ENCODE data around the gene ENTPD7. TPM values are rescaled to one million over a fixed set of nuclear protein-coding genes. Genes with fewer than 3 reads are reported as not detected.

The ENTPD7 gene
- total and polyA plus RNA-seq, 2 of the 8 experiments (the other 6 are each of a cell fraction or from before 2014, with no cell fraction given) = 5.0 to 15.6 TPM

DNA sequence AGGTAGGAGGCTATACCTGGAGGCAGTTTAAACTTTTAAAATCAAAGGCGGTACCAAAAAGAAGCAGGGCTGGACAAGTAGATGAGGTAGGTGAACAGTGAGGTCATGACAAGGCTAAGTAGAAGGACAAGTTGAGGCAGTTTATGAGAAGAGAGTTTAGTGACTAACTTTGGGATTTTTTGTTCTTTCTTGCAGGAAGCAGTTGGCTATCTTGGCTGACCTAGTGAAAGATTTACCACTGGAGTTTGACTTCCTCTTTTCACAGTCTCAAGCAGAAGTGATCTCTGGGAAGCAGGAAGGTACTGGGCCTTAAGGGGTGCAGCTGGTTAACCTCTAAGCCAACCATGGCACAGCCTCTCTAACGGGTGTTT is 26.3 kb downstream of the ENTPD7 start (continued):
- TF ChIP-seq HDAC2 (IDR thresholded peaks at IDR 0.05; ENCODE audit: borderline replicate concordance in 1 of 2, low read depth in 2 of 2, low read length in 2 of 2) (no peak), NRF1 (IDR thresholded peaks at IDR 0.05; ENCODE audit: low read depth, low read length) (no peak), JUND (IDR thresholded peaks at IDR 0.05; ENCODE audit: low read length) (no peak), CBX5 (IDR thresholded peaks at IDR 0.05; ENCODE audit: low read depth, low read length) (no peak)
